Lung microvascular endothelial cell (primary cell): ENCODE measurements around the gene TMEM235. TPM values are rescaled to one million over a fixed set of nuclear protein-coding genes. Genes with fewer than 3 reads are reported as not detected.
"Not testable (repeated sequence)": the region's sequence is repeated elsewhere in the genome, so short reads cannot be mapped to it uniquely, and the experiment has no call there.

Experiments used
- DNase-seq, 2 donors: peaks; one replicate each; pipeline versions ENCODE4 v3.0.0 to v3.0.0-alpha.2; 2010; ENCODE audit warnings: low read depth in 2 of 2
- total RNA-seq: library from RNA; depleted of rRNA; stranded (reverse); fragments of >200 nt; gene quantifications from 2 replicates; pipeline ENCODE4 v1.2.1, GENCODE V29; 2014

The TMEM235 gene
- total RNA-seq, 1 donor from 2014 or later = 0.79 TPM

DNA sequence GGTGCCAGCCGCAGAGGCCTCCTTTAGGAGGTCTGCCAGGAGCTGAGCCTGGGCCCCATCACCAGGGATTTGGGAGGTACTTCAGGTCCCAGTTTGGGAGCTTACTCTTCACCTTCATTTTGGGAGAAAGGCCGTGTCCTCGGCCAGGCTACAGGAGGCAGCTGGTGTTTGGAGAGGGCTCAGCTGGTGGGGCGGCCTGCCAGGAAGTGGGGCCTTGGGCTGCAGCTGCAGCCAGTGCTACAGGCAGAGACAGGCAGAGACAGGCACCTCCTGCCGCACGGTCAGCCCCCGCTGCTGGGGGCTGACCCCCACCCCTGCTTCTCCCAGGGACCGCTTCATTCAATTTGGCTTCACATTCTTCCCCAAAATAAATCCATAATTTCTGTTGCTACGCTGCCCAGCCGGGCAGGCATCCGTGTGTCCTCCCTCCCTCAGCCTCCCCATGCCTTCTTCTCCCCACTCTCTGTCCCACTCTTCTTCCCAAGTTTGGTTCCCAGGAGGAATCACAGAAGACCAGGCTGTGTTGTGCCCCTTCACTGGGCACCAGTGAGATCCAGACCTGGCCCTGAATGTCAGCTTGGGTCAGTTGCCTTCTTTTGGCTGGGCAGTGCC lies 6.1 kb downstream of the TMEM235 start:
- no peak for DNase-seq

DNA sequence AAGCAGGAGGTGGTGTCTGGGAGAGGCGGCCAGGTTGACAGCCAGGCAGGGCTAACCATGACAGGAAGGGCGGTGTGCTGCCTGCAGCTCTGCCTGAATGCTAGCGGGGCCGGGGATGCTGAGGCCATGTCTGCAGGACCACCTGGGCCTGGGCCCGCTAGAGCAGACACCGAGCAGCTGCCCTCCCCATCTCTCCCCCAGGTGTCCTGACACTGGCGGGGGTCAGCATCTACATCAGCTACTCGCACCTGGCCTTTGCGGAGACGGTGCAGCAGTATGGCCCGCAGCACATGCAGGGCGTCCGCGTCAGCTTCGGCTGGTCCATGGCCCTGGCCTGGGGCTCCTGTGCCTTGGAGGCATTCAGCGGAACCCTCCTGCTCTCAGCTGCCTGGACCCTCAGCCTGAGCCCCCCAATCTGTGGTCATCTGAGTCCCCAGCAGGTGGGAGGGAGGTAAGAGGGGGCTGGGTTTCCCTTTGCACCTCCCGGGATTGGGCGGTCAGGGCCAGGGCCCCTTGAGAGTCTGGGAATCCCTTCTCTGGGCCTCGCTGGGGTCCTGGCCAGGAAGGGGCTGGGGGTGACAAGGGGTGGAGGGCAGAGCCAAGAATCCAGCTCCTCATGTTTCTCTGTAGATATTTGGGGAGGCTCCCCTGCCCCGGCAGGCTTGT lies 7.5 kb downstream of the TMEM235 start:
- DNase-seq = no peak

DNA sequence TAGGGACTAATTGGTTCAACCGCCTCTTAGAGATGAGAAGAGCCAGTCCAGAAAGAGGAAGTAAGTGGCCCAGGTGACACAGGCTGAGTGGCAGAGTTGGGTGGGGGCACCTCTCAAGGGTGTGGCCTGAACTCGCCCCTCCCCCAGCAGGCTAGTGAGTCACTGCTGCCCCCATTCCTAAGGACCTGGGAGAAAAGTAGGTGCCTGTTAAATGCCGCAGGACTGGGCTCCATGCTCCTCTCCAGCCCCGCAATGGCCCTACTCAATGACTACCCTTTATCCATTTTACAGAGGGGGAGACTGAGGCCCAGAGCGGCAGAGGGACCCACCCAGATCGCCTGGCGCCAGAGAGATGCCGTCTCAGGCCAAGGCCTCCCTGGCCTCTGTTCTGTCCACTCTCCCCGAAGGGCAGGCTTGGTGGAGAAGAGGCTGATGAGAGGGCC lies 8.1 kb downstream of the TMEM235 start:
- no peak for DNase-seq

DNA sequence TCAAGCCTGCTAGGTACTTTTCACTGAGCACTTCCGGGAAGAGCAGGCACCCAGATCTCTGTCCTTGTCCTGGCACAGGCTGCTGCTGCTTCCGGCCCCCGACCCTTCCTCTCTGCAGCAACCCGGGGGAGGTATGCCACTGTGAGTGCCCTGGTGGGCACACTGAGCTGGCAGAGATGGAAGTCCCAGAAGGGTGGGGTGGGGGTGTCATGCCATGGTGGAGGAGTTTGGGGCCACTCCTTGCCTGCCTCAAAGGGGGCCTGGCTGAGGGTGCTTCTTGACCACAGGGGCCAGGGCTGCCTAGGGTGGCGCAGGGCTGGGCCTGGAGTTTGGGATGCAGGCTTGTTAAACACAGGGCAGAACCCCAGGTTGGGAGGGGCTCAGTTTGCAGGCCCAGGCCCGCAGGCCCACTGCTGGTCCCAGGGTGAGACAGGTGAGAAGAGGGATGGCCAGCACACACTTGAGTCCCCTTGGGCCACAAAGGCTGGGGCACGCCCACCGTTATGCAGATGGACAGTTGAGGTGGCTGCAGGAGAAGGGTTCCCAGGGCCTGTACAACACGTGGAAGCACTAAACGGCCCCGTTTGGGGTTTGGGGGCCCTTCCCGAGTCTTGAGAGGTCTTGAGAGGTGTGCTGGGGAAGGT lies 8.7 kb downstream of the TMEM235 start:
- no peak for DNase-seq

DNA sequence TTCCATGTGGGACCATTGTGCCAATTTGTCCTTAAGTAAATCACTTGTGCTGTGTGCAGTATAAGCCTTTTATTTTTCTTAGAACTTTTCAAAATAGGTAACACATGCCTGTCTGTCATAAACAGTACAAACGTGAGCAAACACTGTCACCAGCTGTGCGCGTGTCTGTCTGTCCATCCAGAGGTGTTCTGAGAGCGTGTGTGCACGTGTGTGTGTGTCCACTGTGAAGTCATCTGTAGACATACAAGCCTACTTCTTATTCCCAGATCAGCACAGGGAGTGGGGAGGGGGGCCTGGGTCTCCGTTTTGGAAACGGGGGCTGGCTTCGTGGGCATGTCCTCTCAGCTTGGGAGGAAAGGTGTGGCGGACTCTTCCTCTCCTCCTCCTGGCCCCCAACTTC lies 9.4 kb downstream of the TMEM235 start:
- DNase-seq = no peak

DNA sequence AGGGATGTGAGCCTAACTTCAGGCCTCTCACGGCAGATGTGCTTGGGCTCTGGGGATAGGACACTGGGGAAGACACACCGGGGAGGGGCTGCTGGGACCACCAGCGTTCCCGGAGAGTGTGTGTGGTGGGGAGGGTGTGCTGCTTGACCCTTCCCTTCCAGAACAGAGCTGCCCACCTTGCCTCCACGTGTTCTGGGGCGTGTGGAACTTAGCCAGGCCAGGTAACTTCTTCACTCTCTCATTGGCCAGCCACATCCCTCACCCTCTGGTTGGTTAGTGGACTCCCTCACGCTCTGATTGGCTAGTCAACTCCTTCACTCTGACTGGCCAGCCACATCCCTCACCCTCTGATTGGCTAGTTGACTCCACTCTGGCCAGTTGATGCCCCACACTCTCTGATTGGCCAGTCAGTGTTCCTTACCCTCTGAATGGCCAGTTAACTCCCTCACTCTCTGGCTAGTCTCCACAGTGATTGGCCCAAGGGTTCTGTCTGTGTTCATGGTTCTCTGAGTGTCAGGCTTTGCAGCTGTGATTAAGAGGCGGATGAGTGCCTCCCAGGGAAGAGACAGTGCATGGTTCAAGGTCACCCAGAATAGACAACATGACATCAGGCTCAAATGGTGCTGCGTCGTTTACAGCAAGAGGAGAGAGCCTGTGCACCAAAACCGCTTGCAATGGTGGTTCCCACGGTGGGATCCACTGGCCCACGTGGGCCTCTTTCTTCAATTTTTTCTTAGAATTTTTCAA lies 10.0 kb downstream of the TMEM235 start:
- peak; percentile 59 to 70 for DNase-seq

DNA sequence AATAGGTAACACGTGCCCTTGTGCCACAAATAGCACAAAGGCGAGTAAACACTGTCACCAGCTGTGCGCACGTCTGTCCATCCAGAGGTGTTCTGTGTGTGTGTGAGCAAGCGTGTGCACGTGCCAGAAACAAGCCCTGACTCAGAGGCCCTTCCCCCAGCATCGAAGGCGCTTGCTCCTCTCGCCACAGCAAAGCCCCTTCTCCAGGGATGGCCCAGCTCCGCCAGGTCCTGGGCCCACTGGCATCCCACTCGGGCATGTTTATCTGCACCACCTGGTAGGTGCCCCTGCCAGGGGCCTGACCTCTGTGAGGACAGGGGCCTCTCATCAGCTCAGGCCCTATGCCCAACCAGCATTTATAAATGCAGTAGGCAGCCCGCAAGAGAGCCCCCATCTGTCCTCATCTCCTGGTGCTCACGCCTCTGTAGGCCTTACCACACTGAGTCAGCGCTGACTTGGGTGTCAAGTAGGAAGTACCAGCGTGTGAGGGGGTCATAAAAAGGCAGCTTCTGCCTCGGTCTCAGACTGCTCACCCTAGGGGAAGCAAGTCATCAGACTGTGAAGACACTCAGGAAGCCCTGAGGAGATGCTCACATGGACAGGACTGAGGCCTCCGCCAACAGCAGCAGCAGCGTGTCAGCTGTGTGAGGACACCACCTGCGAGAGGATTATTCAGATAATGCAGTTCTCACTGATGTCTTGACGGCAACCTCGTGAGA lies 10.8 kb downstream of the TMEM235 start:
- no peak for DNase-seq

DNA sequence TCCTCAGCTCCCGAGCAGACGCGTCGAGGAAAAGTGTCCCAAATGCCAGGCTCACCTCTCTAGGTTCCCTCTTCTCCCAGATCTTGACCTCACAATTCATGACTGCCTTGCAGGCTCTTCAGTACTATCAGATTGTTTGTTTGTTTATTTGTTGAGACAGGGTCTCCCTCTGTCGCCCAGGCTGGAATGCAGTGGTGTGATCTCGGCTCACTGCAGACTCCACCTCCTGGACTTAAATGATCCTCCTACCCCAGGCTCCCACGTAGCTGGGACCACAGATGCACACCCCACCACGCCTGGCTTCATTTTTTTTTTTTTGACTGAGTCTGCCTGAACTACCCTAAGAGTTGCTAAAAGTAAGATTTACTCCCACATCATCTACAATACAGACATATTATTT lies 15.9 kb downstream of the TMEM235 start:
- DNase-seq = no peak

DNA sequence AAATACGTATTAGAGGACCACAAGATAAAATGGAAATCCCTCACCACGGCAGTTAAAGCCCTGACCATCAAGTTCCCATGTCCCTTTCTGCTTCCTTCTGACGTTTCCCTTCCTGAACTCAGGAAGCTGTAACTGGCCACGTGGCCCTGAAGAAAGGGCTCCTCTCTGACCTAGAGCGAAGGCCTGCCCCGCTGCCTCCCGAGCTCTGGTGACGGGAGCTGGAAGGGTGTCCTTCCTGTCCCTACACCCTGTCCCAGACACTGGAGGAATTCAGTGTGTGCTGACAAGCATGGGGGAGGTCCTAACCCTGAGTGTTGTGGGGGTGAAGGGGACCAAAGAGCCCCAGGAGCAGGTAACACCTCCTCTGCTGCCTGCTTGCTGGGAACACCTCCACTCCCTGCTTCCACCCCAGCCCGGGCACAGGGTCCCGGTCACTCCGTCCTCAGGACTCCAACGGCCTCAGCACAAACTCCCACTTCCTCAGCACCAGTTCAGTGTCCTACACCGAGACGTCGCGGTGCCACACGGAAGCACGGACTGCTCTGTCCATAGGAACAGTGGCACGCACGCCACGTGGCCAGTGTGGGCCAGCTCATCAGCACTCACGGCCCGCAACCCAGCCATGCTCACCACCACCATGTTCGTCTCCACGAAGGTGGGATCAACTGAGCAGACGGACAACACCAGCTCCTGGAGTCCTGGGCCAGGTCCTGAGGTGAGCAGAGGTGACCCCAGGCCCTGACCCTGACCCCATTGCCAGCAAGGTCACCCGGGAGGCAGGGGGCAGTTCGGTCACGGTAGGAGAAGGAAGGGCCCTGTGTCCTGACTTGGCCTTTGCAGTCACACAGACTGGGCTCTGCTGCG lies 16.9 kb downstream of the TMEM235 start:
- DNase-seq = peak in 1 of 2 donors; percentile 39

DNA sequence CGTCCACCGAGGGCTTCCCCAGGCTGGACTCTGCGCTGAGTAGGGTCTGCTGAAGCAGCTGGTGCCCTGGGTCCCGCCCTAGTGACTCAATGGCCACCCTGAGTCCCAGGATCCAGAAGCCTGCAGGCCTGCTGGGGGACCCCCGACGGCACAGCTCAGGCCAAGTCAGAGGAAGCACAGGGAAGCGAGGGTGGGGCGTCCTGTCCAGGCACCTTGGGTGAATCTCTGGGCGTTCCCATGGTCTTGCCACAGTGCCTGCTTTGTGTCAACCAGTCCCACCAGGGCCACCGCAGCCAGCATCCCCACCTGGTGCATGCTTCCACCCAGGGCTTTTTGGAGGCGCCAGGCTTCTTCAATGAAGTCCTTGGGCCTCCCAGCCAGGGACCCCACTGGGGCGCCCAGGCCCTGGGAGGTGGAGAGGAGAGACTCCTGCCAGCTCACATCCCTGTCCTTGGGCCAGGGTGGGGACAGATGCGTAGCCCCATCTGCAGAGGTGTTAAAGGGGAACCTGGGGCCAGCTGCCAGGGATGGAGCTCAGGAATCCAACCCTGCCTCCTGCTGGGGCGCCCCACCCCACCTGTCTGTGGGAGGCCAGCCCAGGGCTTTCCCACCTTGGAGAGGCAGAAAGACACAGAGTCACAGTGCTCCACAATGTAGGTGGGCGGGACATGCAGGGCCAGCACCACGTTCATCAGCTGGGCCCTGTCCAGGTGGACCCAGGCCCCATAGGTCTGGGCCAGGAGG lies 17.8 kb downstream of the TMEM235 start:
- DNase-seq = no peak

DNA sequence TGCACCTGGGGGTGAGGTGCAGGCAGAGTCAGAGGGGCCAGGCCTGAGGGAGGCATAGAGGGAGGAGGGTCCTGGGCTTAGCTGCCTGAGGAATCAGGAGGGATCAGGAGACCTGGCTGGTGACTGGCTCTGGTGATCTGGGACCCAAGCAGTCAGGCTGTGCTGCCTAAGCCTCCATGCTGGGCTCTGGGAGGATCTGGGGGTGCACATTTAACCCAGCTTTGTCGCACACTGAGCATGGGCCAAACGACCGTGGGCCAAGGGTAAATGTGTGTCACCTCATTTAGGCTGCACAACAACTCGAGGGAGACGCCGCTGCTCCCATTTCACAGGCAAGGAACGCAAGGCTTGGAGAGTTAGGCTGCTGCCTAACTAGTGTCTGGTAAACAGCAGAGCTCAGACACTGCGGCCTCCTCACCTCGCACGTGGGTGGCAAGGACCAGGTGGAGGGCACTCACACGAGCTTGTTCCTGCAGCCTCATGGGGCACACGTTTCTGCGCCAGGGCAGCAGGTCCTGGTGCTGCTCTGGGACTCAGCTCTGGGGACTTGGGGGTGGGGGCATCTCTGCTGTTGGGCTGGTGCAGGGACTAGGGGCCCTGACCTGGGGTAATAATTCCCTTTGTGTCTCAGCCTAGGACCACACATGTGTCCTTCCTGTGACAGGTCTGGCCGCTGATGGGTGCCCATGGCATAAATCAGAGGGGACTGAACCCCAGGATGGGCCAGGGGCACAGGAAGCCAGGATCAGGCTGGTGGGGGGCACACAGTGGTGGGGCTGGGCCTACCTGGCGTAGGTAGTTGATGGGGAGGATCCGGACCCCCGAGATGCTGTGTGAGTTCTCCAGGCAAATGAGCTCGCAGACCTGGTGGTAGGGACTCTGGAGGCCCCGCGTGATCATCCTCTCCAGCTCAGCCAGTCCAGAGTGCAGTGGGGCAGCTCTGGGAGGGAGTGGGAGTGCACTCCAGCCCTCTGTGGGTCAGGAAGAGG lies 18.7 kb downstream of the TMEM235 start:
- no peak for DNase-seq

DNA sequence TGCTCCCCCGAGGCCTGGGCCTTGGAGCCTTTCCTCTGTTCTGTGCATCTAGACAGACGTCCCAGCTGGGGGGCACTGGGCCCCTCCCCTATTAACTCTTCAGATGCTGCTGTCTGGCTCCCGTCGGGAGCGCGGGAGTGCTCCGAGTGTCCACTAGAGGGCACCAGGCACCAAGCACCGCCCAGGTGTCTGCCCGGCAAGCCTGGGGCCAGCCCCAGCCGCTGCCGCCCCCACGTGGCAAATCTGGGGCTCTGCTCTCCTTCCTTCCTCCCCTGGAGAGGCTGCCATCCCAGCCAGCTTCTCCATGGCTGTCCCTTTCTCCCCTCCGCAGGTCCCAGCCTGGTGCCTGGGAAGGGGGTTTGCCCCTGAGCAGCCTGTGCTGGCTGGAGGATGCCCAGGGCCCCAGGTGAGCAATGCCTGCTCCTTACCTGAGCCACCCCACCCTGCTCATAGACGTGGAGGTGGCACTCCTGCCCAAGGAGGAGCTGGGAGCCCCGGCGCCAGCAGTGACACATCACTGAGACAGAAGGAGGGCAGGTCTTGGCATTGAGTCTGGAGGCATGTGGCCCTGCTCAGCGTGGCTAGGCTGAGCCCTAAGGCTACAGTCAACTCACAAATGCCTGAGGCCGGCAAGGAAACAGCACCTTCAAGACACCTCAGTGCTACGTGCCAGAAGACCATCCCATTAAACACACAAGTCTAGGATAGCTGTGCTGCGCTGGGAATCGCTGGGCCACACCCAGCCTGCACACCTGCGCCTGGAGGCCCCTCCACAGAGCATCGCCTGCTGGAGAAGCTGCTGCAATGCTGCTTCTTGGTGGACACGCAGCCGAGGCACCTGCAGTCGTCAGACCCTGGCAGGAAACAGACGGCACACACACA lies 19.7 kb downstream of the TMEM235 start:
- DNase-seq = peak; percentile 86 to 92

DNA sequence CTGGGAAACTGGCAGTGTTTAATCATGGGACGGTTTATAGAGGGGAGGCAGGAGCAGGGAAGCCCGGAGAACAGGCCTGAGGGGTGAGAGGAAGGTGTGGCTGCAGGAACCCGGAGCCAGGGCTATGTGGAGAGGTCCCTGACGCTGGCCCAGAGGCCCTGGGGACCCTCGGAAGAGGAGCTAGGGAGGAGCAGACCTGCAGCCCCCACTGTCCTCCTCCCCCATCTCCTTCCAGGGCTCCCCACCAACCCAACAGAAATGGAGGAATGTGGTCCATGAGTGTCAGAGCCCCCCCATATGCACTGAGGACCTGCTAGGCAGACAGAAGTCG lies 20.3 kb downstream of the TMEM235 start:
- DNase-seq = no peak

DNA sequence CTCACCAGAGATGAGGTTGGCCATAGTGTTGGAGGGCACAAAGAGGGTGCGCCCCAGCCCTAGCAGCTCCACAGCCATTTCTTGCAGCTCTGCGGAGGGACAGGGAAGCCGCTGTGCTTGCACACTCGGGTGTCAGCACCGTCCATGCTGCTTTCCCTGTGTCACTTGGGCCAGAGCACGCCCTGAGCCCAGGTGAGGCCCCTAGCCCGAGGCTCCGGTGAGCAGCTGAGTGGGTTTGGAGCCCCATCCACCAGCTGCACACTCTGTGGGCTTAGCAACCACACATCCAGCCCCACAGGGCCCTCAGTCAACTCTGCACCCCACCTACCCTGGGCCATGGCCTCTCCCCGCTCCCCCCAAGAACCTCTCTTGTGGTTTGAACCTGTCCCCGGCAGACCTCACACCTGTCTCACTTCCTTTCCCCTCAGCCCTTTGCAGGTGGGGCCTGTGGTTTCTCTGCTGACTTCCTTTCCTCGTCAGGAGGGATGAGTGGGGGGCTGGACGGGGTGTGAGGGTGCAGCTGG lies 20.7 kb downstream of the TMEM235 start:
- DNase-seq = no peak

DNA sequence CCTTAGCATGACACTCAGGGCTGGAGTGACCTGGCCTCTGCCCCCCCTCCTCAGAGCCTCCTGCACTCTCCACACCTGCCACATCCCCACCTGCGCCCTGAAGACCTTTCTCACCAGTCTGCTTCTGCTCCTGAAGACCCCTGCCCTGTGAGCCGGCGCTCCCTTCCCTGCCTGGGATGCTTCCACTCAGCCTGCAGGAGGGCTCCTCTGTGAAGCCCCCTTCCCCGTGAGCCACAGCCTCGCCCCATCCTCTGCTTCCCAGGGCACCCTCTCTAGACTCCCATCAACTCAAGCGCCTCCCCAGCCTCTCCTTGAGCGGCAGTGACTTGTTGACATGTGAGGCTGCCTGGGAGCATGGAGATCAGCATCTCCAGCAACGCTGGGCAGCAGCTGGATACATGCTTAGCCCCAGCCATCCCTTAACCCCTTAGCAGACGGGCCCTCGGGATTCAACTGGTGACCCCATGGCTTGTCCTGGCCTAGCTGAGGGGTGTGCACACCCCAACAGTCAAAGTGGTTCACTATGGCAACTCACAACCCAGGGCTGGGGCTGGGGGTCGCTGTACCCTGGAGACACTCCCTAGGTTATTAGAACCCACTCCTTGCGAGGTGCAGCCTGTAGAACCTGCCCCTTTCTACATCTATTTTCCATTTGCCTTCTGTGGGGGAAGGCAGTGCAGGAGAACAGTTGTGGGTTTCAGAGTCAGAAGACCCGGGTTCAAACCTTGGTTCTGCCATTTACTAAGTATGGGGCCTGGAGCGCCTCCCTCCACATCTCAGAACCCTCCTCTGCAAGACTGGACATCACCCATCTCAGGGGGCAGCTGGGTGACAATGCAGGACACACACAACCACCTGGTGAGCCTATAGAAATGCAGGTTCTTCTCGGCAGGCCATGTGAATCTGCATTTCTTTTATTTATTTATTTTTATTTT lies 21.5 kb downstream of the TMEM235 start:
- no peak for DNase-seq

DNA sequence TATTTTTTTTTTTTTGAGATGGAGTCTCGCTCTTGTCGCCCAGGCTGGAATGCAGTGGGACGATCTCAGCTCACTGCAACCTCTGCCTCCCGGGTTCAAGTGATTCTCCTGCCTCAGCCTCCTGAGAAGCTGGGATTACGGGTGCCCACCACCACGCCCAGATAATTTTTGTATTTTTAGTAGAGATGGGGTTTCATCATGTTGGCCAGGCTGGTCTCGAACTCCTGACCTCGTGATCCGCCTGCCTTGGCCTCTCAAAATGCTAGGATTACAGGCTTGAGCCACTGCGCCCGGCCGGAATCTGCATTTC lies 22.2 kb downstream of the TMEM235 start:
- not testable (repeated sequence) for DNase-seq
